ENCODE measurements around the gene NUDT22. TPM values are rescaled to one million over a fixed set of nuclear protein-coding genes. Genes with fewer than 3 reads are reported as not detected.

Gene NUDT22
- total and polyA plus RNA-seq, 2 donors (not counting 1 experiment from before 2014, with no cell fraction given): 104 to 139 TPM

DNA sequence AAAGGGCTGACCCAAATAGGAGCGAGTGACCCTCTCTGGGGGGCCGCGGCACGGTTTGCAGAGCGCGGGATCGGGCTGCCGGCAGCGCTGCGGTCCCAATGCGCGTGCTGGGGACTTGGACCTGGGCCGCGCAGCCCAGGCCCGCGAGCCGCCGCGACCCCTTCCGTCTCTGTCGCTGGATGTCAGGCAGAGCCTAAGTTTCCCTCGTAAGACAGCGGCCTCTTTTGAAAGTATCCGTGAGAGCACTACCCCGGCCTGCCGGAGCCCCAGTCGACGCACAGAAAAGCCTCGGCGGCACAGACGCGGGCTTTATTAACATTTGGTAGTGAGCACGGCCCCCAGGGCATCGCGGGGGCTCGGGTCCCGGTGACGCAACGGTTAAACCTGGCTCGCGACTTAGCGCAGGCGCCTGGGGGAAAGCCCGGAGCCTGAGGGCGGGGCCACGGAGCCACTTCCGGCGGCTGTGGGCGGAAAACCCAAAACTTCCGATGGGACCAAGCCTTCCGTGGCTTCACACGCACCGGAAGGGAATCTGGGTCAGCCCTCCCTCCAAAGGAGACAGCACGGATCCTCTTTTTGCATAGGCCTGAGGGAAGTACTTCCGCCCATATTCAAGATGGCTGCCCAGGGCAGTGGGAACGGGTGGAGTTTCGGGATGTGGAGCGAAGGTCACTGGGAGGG lies 43.6 kb downstream of the NUDT22 start:
- no peaks in the 10 kb centered on the region for H3K36me3 ChIP-seq (replicated peaks in 1 of 2; ENCODE audit: control extremely low read depth in 1 of 2, control insufficient read depth in 1 of 2, extremely low read depth in 1 of 2, insufficient read depth in 2 of 2, low read length in 1 of 2)
- H3K4me3 ChIP-seq (ENCODE audit: control extremely low read depth in 1 of 5, extremely low read depth in 1 of 5, insufficient read depth in 1 of 5, low read depth in 2 of 5, low read length in 4 of 5): peak overlapping the region; percentile 79 to 96 (median 87)
- Mint-ChIP-seq H3K27me3 (no peaks in the 10 kb centered on the region), H3K4me1 (peaks cover 19% of the 10 kb centered on the region), H3K27ac (peak overlapping the region; percentile 99), H3K9me3 (ENCODE audit: insufficient read depth) (no peaks in the 10 kb centered on the region), H3K4me3 (peak overlapping the region; percentile 100)
- peaks cover 0 to 3% (median 0%) of the 10 kb centered on the region in 3 donors for H3K9me3 ChIP-seq (ENCODE audit: control extremely low read depth in 1 of 3, control insufficient read depth in 2 of 3, insufficient read depth in 1 of 3, low read length in 2 of 3)
- under 1% methylated on average over 58 of the region's 58 CpGs for WGBS (ENCODE audit: insufficient coverage)
- no peaks in the 10 kb centered on the region for H3K27me3 ChIP-seq (replicated peaks in 1 of 4; ENCODE audit: control extremely low read depth in 1 of 4, control insufficient read depth in 3 of 4, insufficient read depth in 4 of 4, low read length in 3 of 4)
- peak overlapping the region; percentile 92 for H3K4me2 ChIP-seq (replicated peaks; ENCODE audit: low read depth, low read length, poor library complexity, severe bottlenecking)
- peak overlapping the region; percentile 75 for H2AFZ ChIP-seq (ENCODE audit: insufficient read depth, low read depth, low read length, poor library complexity, severe bottlenecking)
- intact Hi-C loops (cut with micrococcal nuclease): loop anchor here (1.0 kb wide), 9 partner anchors 16 to 84 kb away; partner anchors contain the start of genes DNAJC4, FKBP2, GPR137 and NUDT22
- H3K27ac ChIP-seq (ENCODE audit: low read length in 2 of 2): peak overlapping the region; percentile 89 to 91
- ATAC-seq (ENCODE audit: low read depth): peak; percentile 73
- ChIA-PET CTCF (interaction anchor here (1.0 to 5.7 kb wide), 9 partner anchors 11 to 419 kb away, joined by 3 to 73 read pairs (median 11); partner anchors contain the start of genes BAD, CATSPERZ, ESRRA and FERMT3), POLR2A (interaction anchor here (0.6 to 4.6 kb wide), 19 partner anchors 14 to 1623 kb away, joined by 3 to 67 read pairs (median 4); partner anchors contain the start of genes BAD, CCDC88B, FERMT3 and FKBP2)
- DNase-seq: peak; percentile 99
- TF ChIP-seq, protein P1, sequence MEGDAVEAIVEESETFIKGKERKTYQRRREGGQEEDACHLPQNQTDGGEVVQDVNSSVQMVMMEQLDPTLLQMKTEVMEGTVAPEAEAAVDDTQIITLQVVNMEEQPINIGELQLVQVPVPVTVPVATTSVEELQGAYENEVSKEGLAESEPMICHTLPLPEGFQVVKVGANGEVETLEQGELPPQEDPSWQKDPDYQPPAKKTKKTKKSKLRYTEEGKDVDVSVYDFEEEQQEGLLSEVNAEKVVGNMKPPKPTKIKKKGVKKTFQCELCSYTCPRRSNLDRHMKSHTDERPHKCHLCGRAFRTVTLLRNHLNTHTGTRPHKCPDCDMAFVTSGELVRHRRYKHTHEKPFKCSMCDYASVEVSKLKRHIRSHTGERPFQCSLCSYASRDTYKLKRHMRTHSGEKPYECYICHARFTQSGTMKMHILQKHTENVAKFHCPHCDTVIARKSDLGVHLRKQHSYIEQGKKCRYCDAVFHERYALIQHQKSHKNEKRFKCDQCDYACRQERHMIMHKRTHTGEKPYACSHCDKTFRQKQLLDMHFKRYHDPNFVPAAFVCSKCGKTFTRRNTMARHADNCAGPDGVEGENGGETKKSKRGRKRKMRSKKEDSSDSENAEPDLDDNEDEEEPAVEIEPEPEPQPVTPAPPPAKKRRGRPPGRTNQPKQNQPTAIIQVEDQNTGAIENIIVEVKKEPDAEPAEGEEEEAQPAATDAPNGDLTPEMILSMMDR (IDR thresholded peaks at IDR 0.05): peak; percentile 37
- TF ChIP-seq EZH2 (IDR thresholded peaks at IDR 0.05; ENCODE audit: borderline replicate concordance, insufficient read depth, low read depth, low read length, poor library complexity, severe bottlenecking): no peak
- H4K20me1 ChIP-seq (ENCODE audit: control insufficient read depth, insufficient read depth, low read length, poor library complexity, severe bottlenecking): no peaks in the 10 kb centered on the region
- no peaks in the 10 kb centered on the region for H3K79me2 ChIP-seq (ENCODE audit: control insufficient read depth, insufficient read depth, low read length)
- peaks cover 14 to 29% of the 10 kb centered on the region in 2 donors for H3K4me1 ChIP-seq (ENCODE audit: control insufficient read depth in 2 of 2, insufficient read depth in 2 of 2, low read length in 2 of 2)
- H3K9ac ChIP-seq (ENCODE audit: low read length): peak overlapping the region; percentile 76
